ENCODE data around the gene CAMTA1.

CAMTA1 gene

GRCh38 chr1:6890686-6891085 lies 105.4 kb downstream of the CAMTA1 start:
- no peak for DNase-seq
- in situ Hi-C loops (cut with HindIII; ENCODE audit: low pct_ligation_motif_present, low pct_unique_long_range_greater_than_20kb, low sequenced_read_pairs): no loop called here

- no peak for DNase-seq
- in situ Hi-C loops (cut with HindIII; ENCODE audit: low pct_ligation_motif_present, low pct_unique_long_range_greater_than_20kb, low sequenced_read_pairs): no loop called here
Measured at GRCh38 chr1:6891781-6892579, 106.7 kb downstream of the CAMTA1 start.

- DNase-seq: no peak
- in situ Hi-C loops (cut with HindIII; ENCODE audit: low pct_ligation_motif_present, low pct_unique_long_range_greater_than_20kb, low sequenced_read_pairs): no loop called here
Measured at GRCh38 chr1:6893388-6893787, 108.1 kb downstream of the CAMTA1 start.

- in situ Hi-C loops (cut with HindIII; ENCODE audit: low pct_ligation_motif_present, low pct_unique_long_range_greater_than_20kb, low sequenced_read_pairs): no loop called here
- DNase-seq: no peak
Measured at GRCh38 chr1:6897138-6897537, 111.9 kb downstream of the CAMTA1 start.

GRCh38 chr1:6898974-6899539 lies 113.8 kb downstream of the CAMTA1 start:
- in situ Hi-C loops (cut with HindIII; ENCODE audit: low pct_ligation_motif_present, low pct_unique_long_range_greater_than_20kb, low sequenced_read_pairs): no loop called here
- no peak for DNase-seq

- in situ Hi-C loops (cut with HindIII; ENCODE audit: low pct_ligation_motif_present, low pct_unique_long_range_greater_than_20kb, low sequenced_read_pairs): no loop called here
- no peak for DNase-seq
Measured at GRCh38 chr1:6899621-6900020, 114.4 kb downstream of the CAMTA1 start.

- in situ Hi-C loops (cut with HindIII; ENCODE audit: low pct_ligation_motif_present, low pct_unique_long_range_greater_than_20kb, low sequenced_read_pairs): no loop called here
- no peak for DNase-seq
Measured at GRCh38 chr1:6902153-6902552, 116.9 kb downstream of the CAMTA1 start.

- in situ Hi-C loops (cut with HindIII; ENCODE audit: low pct_ligation_motif_present, low pct_unique_long_range_greater_than_20kb, low sequenced_read_pairs): no loop called here
- no peak for DNase-seq
Measured at GRCh38 chr1:6904476-6905170, 119.4 kb downstream of the CAMTA1 start.

GRCh38 chr1:6905331-6905730 lies 120.1 kb downstream of the CAMTA1 start:
- in situ Hi-C loops (cut with HindIII; ENCODE audit: low pct_ligation_motif_present, low pct_unique_long_range_greater_than_20kb, low sequenced_read_pairs): no loop called here
- DNase-seq: no peak

- in situ Hi-C loops (cut with HindIII; ENCODE audit: low pct_ligation_motif_present, low pct_unique_long_range_greater_than_20kb, low sequenced_read_pairs): no loop called here
- DNase-seq: no peak
Measured at GRCh38 chr1:6905790-6906189, 120.5 kb downstream of the CAMTA1 start.

- in situ Hi-C loops (cut with HindIII; ENCODE audit: low pct_ligation_motif_present, low pct_unique_long_range_greater_than_20kb, low sequenced_read_pairs): no loop called here
Measured at GRCh38 chr1:6906783-6907182, 121.5 kb downstream of the CAMTA1 start.

GRCh38 chr1:6907201-6907600 lies 121.9 kb downstream of the CAMTA1 start:
- in situ Hi-C loops (cut with HindIII; ENCODE audit: low pct_ligation_motif_present, low pct_unique_long_range_greater_than_20kb, low sequenced_read_pairs): no loop called here
- no peak for DNase-seq

More at GRCh38 chr1:6906783-6907182, 121.5 kb downstream of the CAMTA1 start:
- no peak for DNase-seq

GRCh38 chr1:6907676-6908434 lies 122.6 kb downstream of the CAMTA1 start:
- in situ Hi-C loops (cut with HindIII; ENCODE audit: low pct_ligation_motif_present, low pct_unique_long_range_greater_than_20kb, low sequenced_read_pairs): no loop called here
- no peak for DNase-seq

GRCh38 chr1:6909401-6909800 lies 124.1 kb downstream of the CAMTA1 start:
- in situ Hi-C loops (cut with HindIII; ENCODE audit: low pct_ligation_motif_present, low pct_unique_long_range_greater_than_20kb, low sequenced_read_pairs): no loop called here
- DNase-seq: no peak

- in situ Hi-C loops (cut with HindIII; ENCODE audit: low pct_ligation_motif_present, low pct_unique_long_range_greater_than_20kb, low sequenced_read_pairs): no loop called here
- no peak for DNase-seq
Measured at GRCh38 chr1:6909857-6910256, 124.6 kb downstream of the CAMTA1 start.

- in situ Hi-C loops (cut with HindIII; ENCODE audit: low pct_ligation_motif_present, low pct_unique_long_range_greater_than_20kb, low sequenced_read_pairs): no loop called here
Measured at GRCh38 chr1:6911021-6911941, 126.0 kb downstream of the CAMTA1 start.

GRCh38 chr1:6911974-6912373 lies 126.7 kb downstream of the CAMTA1 start:
- DNase-seq: no peak
- in situ Hi-C loops (cut with HindIII; ENCODE audit: low pct_ligation_motif_present, low pct_unique_long_range_greater_than_20kb, low sequenced_read_pairs): no loop called here

More at GRCh38 chr1:6911021-6911941, 126.0 kb downstream of the CAMTA1 start:
- DNase-seq: no peak

GRCh38 chr1:6912518-6912917 lies 127.3 kb downstream of the CAMTA1 start:
- DNase-seq: no peak

More at GRCh38 chr1:6912518-6912917, 127.3 kb downstream of the CAMTA1 start:
- in situ Hi-C loops (cut with HindIII; ENCODE audit: low pct_ligation_motif_present, low pct_unique_long_range_greater_than_20kb, low sequenced_read_pairs): no loop called here
